Spinal cord (tissue), 10 donors: ENCODE data around the gene NANOS3. TPM values are rescaled to one million over a fixed set of nuclear protein-coding genes. Genes with fewer than 3 reads are reported as not detected.

ENCODE experiments used
- DNase-seq, 6 donors: peaks; one replicate each; pipeline versions ENCODE4 v3.0.0 to v3.0.0-alpha.2; 2013 to 2015; ENCODE audit warnings: low spot score in 6 of 6, low read depth in 4 of 6
- H3K27ac ChIP-seq: one replicate; pipeline ENCODE4 v1.5.1; 2013; ENCODE audit warnings: low read depth, low read length, control low read depth
- H3K27me3 ChIP-seq: one replicate; pipeline ENCODE4 v1.6.1; 2013; ENCODE audit warnings: low read length; ENCODE audit not compliant: control insufficient read depth, insufficient read depth
- H3K36me3 ChIP-seq: one replicate; pipeline ENCODE4 v1.6.1; 2013; ENCODE audit warnings: low read length; ENCODE audit not compliant: control insufficient read depth, insufficient read depth
- H3K4me1 ChIP-seq: one replicate; pipeline ENCODE4 v1.6.1; 2013; ENCODE audit warnings: low read length; ENCODE audit not compliant: control insufficient read depth, insufficient read depth
- H3K4me3 ChIP-seq: one replicate; pipeline ENCODE4 v1.5.1; 2013; ENCODE audit warnings: low read depth, low read length, control low read depth
- H3K9me3 ChIP-seq: one replicate; pipeline ENCODE4 v1.6.1; 2013; ENCODE audit warnings: low read length; ENCODE audit not compliant: control insufficient read depth, insufficient read depth
- WGBS: methylation state at CpG from one replicate; pipeline ENCODE4 v1.1.5; 2013; ENCODE audit warnings: missing lambda C conversion rate; ENCODE audit not compliant: insufficient coverage; 5-methylcytosine and 5-hydroxymethylcytosine counted together
- polyA plus RNA-seq, 2 donors: library from polyadenylated mRNA; unstranded; fragments of 120-200 nt; gene quantifications; one replicate each; pipeline ENCODE4 v1.2.1, GENCODE V29; 2013; ENCODE audit not compliant: insufficient read length in 2 of 2
- total RNA-seq, 2 donors: library from RNA; depleted of rRNA in 1 of 2; stranded (reverse); fragments of 120-200 nt in 1 of 2; fragments of >200 nt in 1 of 2; gene quantifications; one replicate each; pipeline versions ENCODE4 v1.2.3 to v1.2.4, GENCODE V29; 2013 to 2014
- donor health status: healthy.

The NANOS3 gene
- total and polyA plus RNA-seq, 4 donors = 11.2 to 24.6 (median 23.1) TPM; not detected in 1

GRCh38 chr19:13835791-13836723, 40.9 kb upstream of the NANOS3 start:
- no peaks in the 10 kb centered on the region for H3K9me3 ChIP-seq
- DNase-seq = no peak
- H3K4me3 ChIP-seq = no peak overlapping the region
- 71% methylated on average over 17 of the region's 21 CpGs for WGBS
- H3K4me1 ChIP-seq = peaks cover 60% of the 10 kb centered on the region
- peak overlapping the region; percentile 47 for H3K27ac ChIP-seq
- H3K36me3 ChIP-seq = peaks cover 30% of the 10 kb centered on the region
- H3K27me3 ChIP-seq = no peaks in the 10 kb centered on the region

- H3K36me3 ChIP-seq = peaks cover 31% of the 10 kb centered on the region
- no peaks in the 10 kb centered on the region for H3K9me3 ChIP-seq
- H3K4me3 ChIP-seq = peak overlapping the region; percentile 64
- peaks cover 4% of the 10 kb centered on the region for H3K27me3 ChIP-seq
- WGBS = 75% methylated on average over 12 of the region's 18 CpGs
- no peak for DNase-seq
- peaks cover 71% of the 10 kb centered on the region for H3K4me1 ChIP-seq
- H3K27ac ChIP-seq = peak overlapping the region; percentile 90
Measured at GRCh38 chr19:13838435-13839129, 38.4 kb upstream of the NANOS3 start.

GRCh38 chr19:13839130-13839937, 37.6 kb upstream of the NANOS3 start:
- peaks cover 30% of the 10 kb centered on the region for H3K36me3 ChIP-seq
- H3K27ac ChIP-seq = peak overlapping the region; percentile 90
- peaks cover 69% of the 10 kb centered on the region for H3K4me1 ChIP-seq
- WGBS = 25% methylated on average over 31 of the region's 36 CpGs
- H3K27me3 ChIP-seq = peaks cover 4% of the 10 kb centered on the region
- peak in 2 of 6 donors; percentile 68 to 77 for DNase-seq
- H3K9me3 ChIP-seq = no peaks in the 10 kb centered on the region
- peak overlapping the region; percentile 64 for H3K4me3 ChIP-seq

GRCh38 chr19:13839938-13840304, 37.0 kb upstream of the NANOS3 start:
- peak overlapping the region; percentile 90 for H3K27ac ChIP-seq
- peaks cover 4% of the 10 kb centered on the region for H3K27me3 ChIP-seq
- peaks cover 27% of the 10 kb centered on the region for H3K36me3 ChIP-seq
- peak overlapping the region; percentile 64 for H3K4me3 ChIP-seq
- WGBS = 60% methylated on average over 2 of the region's 6 CpGs
- peaks cover 65% of the 10 kb centered on the region for H3K4me1 ChIP-seq
- no peaks in the 10 kb centered on the region for H3K9me3 ChIP-seq
- no peak for DNase-seq

- Histone ChIP-seq H3K9me3 (no peaks in the 10 kb centered on the region), H3K27me3 (peaks cover 4% of the 10 kb centered on the region), H3K4me1 (peaks cover 65% of the 10 kb centered on the region), H3K4me3 (peak overlapping the region; percentile 64), H3K27ac (peak overlapping the region; percentile 90), H3K36me3 (peaks cover 27% of the 10 kb centered on the region)
- DNase-seq = no peak
- WGBS = 72% methylated on average over 17 of the region's 23 CpGs
Measured at GRCh38 chr19:13840305-13841085, 36.4 kb upstream of the NANOS3 start.

- peaks cover 65% of the 10 kb centered on the region for H3K4me1 ChIP-seq
- no peaks in the 10 kb centered on the region for H3K9me3 ChIP-seq
- H3K36me3 ChIP-seq = peaks cover 20% of the 10 kb centered on the region
- peak overlapping the region; percentile 64 for H3K4me3 ChIP-seq
- DNase-seq = no peak
- WGBS = 71% methylated on average over 26 of the region's 26 CpGs
- H3K27ac ChIP-seq = peak overlapping the region; percentile 75
- peaks cover 4% of the 10 kb centered on the region for H3K27me3 ChIP-seq
Measured at GRCh38 chr19:13841086-13841961, 35.6 kb upstream of the NANOS3 start.

- Histone ChIP-seq H3K4me3 (peak overlapping the region; percentile 64), H3K9me3 (no peaks in the 10 kb centered on the region), H3K36me3 (peaks cover 14% of the 10 kb centered on the region), H3K27ac (peak overlapping the region; percentile 75), H3K4me1 (peaks cover 65% of the 10 kb centered on the region), H3K27me3 (peaks cover 4% of the 10 kb centered on the region)
- no peak for DNase-seq
- 36% methylated on average over 2 of the region's 11 CpGs for WGBS
Measured at GRCh38 chr19:13841962-13842290, 35.0 kb upstream of the NANOS3 start.

GRCh38 chr19:13842291-13843103, 34.4 kb upstream of the NANOS3 start:
- Histone ChIP-seq H3K27me3 (peaks cover 4% of the 10 kb centered on the region), H3K4me3 (peak overlapping the region; percentile 64), H3K36me3 (peaks cover 12% of the 10 kb centered on the region), H3K9me3 (no peaks in the 10 kb centered on the region), H3K27ac (peak overlapping the region; percentile 96), H3K4me1 (peaks cover 69% of the 10 kb centered on the region)
- WGBS = 0% methylated on average over 93 of the region's 95 CpGs
- peak in 2 of 6 donors; percentile 50 to 83 for DNase-seq
